ENCODE data around the gene AWAT1. TPM values are rescaled to one million over a fixed set of nuclear protein-coding genes. Genes with fewer than 3 reads are reported as not detected.
"Not testable (repeated sequence)": the region's sequence is repeated elsewhere in the genome, so short reads cannot be mapped to it uniquely, and the experiment has no call there.

Gene AWAT1
- total and polyA plus RNA-seq, 2 experiments from 2014 or later = not detected

- Histone ChIP-seq H3K36me3 (replicated peaks; ENCODE audit: insufficient read depth, low read depth) (no peaks in the 10 kb centered on the region), H4K20me1 (ENCODE audit: insufficient read depth, poor library complexity, severe bottlenecking) (no peaks in the 10 kb centered on the region), H3K27me3 (no peaks in the 10 kb centered on the region), H3K4me2 (no peak overlapping the region), H3K9me3 (ENCODE audit: low read depth) (no peaks in the 10 kb centered on the region), H3K27ac (no peak overlapping the region), H3K4me3 (no peak overlapping the region), H3K9me2 (replicated peaks; ENCODE audit: insufficient read depth) (no peaks in the 10 kb centered on the region), H3K79me2 (no peaks in the 10 kb centered on the region), H2AFZ (no peak overlapping the region), H3K4me1 (ENCODE audit: insufficient read depth) (no peaks in the 10 kb centered on the region)
- TF ChIP-seq EZH2 (IDR thresholded peaks at IDR 0.05; ENCODE audit: borderline replicate concordance) = no peak
- no peak for TF ChIP-seq CTCF (IDR thresholded peaks at IDR 0.05; ENCODE audit: poor library complexity)
- no peak for TF ChIP-seq EZH2phosphoT487 (IDR thresholded peaks at IDR 0.05; ENCODE audit: low read depth, severe bottlenecking, unreplicated experiment)
- 78% methylated on average over 5 of the region's 5 CpGs for WGBS (ENCODE audit: low lambda C conversion rate, missing lambda C conversion rate)
- no peak for DNase-seq (ENCODE audit: low spot score)
Measured at GRCh38 chrX:70201732-70202131, 32.7 kb upstream of the AWAT1 start.

GRCh38 chrX:70208479-70208878, 26.0 kb upstream of the AWAT1 start:
- DNase-seq (ENCODE audit: low spot score) = no peak
- Histone ChIP-seq H3K36me3 (replicated peaks; ENCODE audit: insufficient read depth, low read depth) (no peaks in the 10 kb centered on the region), H2AFZ (no peak overlapping the region), H3K4me3 (no peak overlapping the region), H4K20me1 (ENCODE audit: insufficient read depth, poor library complexity, severe bottlenecking) (no peaks in the 10 kb centered on the region), H3K27me3 (no peaks in the 10 kb centered on the region), H3K9me3 (ENCODE audit: low read depth) (no peaks in the 10 kb centered on the region), H3K79me2 (no peaks in the 10 kb centered on the region), H3K4me1 (ENCODE audit: insufficient read depth) (no peaks in the 10 kb centered on the region), H3K9me2 (replicated peaks; ENCODE audit: insufficient read depth) (no peaks in the 10 kb centered on the region), H3K27ac (no peak overlapping the region), H3K4me2 (no peak overlapping the region)
- TF ChIP-seq EZH2 (IDR thresholded peaks at IDR 0.05; ENCODE audit: borderline replicate concordance) (no peak), CTCF (IDR thresholded peaks at IDR 0.05; ENCODE audit: poor library complexity) (no peak), EZH2phosphoT487 (IDR thresholded peaks at IDR 0.05; ENCODE audit: low read depth, severe bottlenecking, unreplicated experiment) (no peak)

- H3K79me2 ChIP-seq; H3K4me1 ChIP-seq (ENCODE audit: insufficient read depth); H3K4me2 ChIP-seq; H3K9me3 ChIP-seq (ENCODE audit: low read depth); H3K36me3 ChIP-seq (replicated peaks; ENCODE audit: insufficient read depth, low read depth); H3K9me2 ChIP-seq (replicated peaks; ENCODE audit: insufficient read depth); H4K20me1 ChIP-seq (ENCODE audit: insufficient read depth, poor library complexity, severe bottlenecking); H3K4me3 ChIP-seq; DNase-seq (ENCODE audit: low spot score); H2AFZ ChIP-seq; H3K27me3 ChIP-seq; H3K27ac ChIP-seq: not testable (repeated sequence)
- 48% methylated on average over 6 of the region's 6 CpGs for WGBS (ENCODE audit: low lambda C conversion rate, missing lambda C conversion rate)
Measured at GRCh38 chrX:70209570-70209969, 24.9 kb upstream of the AWAT1 start.

- no peaks in the 10 kb centered on the region for H3K36me3 ChIP-seq (replicated peaks; ENCODE audit: insufficient read depth, low read depth)
Measured at GRCh38 chrX:70219938-70220764, 14.3 kb upstream of the AWAT1 start.

More at GRCh38 chrX:70219938-70220764, 14.3 kb upstream of the AWAT1 start:
- no peaks in the 10 kb centered on the region for H3K9me3 ChIP-seq (ENCODE audit: low read depth)
- H3K27ac ChIP-seq = peak overlapping the region; percentile 86
- no peaks in the 10 kb centered on the region for H4K20me1 ChIP-seq (ENCODE audit: insufficient read depth, poor library complexity, severe bottlenecking)
- peaks cover 4% of the 10 kb centered on the region for H3K4me1 ChIP-seq (ENCODE audit: insufficient read depth)
- no peak overlapping the region for H3K4me3 ChIP-seq
- no peak overlapping the region for H2AFZ ChIP-seq
- H3K27me3 ChIP-seq = no peaks in the 10 kb centered on the region
- no peaks in the 10 kb centered on the region for H3K79me2 ChIP-seq
- no peaks in the 10 kb centered on the region for H3K9me2 ChIP-seq (replicated peaks; ENCODE audit: insufficient read depth)
- WGBS (ENCODE audit: low lambda C conversion rate, missing lambda C conversion rate) = 46% methylated on average over 5 of the region's 5 CpGs
- no peak for TF ChIP-seq CTCF (IDR thresholded peaks at IDR 0.05; ENCODE audit: poor library complexity)
- peak; percentile 73 for DNase-seq (ENCODE audit: low spot score)
- peak overlapping the region; percentile 42 for H3K4me2 ChIP-seq
